Stimulated activated naive B cell treated with anti-CD40 and anti-IgM and Interleukin-4, amounts not matched to agents 10 μg/mL and 1 μg/mL and 100 μg/mL, for 72 hours (primary cell): ENCODE results near the gene DENND6A.
A peak's percentile ranks its signal among the peaks of the same experiment; 100 is the strongest.

Experiments
- ATAC-seq, 2 donors: fragments of 150-1000 bp; cut with Tn5 transposase; replicated peaks; 2 replicates each; pipeline ENCODE4 v1.10.0; 2021; ENCODE audit warnings: moderate library complexity in 1 of 2
- DNase-seq: peaks from one replicate; pipeline ENCODE4 v3.0.0; 2021
- H3K27ac Mint-ChIP-seq: one replicate; pipeline ENCODE4 v1.8.0; 2022; ENCODE audit warnings: mild to moderate bottlenecking, mixed read lengths
- H3K27me3 Mint-ChIP-seq, 2 donors: one replicate each; pipeline ENCODE4 v1.8.0; 2022; ENCODE audit warnings: mixed read lengths in 2 of 2
- H3K36me3 Mint-ChIP-seq, 2 donors: one replicate each; pipeline ENCODE4 v1.8.0; 2022; ENCODE audit warnings: mixed read lengths in 2 of 2, mild to moderate bottlenecking in 1 of 2
- H3K4me1 Mint-ChIP-seq, 2 donors: one replicate each; pipeline ENCODE4 v1.8.0; 2022; ENCODE audit warnings: mixed read lengths in 2 of 2, mild to moderate bottlenecking in 1 of 2
- H3K4me3 Mint-ChIP-seq, 2 donors: one replicate each; pipeline ENCODE4 v1.8.0; 2022; ENCODE audit warnings: mild to moderate bottlenecking in 2 of 2, mixed read lengths in 2 of 2, moderate library complexity in 1 of 2
- H3K9me3 Mint-ChIP-seq, 2 donors: one replicate each; pipeline ENCODE4 v1.8.0; 2022; ENCODE audit warnings: mixed read lengths in 2 of 2, mild to moderate bottlenecking in 1 of 2

DENND6A gene, protein sequence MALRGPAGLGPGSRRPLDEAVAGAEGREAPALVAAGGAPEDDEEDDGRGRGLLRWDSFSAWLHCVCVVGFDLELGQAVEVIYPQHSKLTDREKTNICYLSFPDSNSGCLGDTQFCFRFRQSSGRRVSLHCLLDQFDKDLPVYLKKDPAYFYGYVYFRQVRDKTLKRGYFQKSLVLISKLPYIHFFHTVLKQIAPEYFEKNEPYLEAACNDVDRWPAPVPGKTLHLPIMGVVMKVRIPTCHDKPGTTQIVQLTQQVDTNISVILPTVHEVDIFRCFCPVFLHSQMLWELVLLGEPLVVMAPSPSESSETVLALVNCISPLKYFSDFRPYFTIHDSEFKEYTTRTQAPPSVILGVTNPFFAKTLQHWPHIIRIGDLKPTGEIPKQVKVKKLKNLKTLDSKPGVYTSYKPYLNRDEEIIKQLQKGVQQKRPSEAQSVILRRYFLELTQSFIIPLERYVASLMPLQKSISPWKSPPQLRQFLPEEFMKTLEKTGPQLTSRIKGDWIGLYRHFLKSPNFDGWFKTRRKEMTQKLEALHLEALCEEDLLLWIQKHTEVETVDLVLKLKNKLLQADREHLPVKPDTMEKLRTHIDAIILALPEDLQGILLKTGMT

DNA sequence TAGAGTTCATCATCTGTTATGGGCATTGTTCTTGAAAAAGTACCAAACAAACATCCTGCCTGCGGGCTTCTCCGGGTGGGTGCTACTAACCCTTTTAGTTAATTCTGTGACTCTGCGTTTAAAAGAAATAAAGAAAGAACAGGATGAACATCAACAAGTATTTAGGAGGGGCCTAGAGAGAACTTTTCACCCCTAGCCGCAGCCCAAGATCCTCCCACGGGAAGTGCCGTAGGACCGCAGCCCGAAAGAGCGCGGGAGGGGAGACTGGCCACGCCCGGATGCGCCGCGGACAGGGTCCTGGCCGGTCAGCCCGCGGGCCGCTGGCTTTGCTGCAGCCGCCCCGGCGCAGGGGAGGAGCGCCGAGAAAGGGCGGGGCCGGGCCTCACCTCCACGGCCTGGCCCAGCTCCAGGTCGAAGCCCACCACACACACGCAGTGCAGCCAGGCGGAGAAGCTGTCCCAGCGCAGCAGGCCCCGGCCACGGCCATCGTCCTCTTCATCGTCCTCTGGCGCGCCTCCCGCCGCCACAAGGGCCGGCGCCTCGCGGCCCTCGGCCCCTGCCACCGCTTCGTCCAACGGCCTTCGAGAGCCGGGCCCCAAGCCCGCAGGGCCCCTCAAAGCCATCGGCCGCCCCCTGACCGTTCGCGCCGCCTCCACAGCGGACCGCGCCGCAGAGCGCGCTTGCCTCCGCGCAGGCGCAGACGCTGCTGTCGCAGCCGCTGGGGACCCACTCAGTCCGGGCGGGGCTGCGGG, at the start of gene DENND6A:
Gene DENND6A, minus strand, starts transcription at position 682 of the 752 bp plus-strand sequence. Its CDS starts 59 bp downstream, at position 623.
- ATAC-seq = peak; percentile 87 to 91
- Mint-ChIP-seq H3K27me3 (no peaks in the 10 kb centered on the region), H3K9me3 (no peaks in the 10 kb centered on the region), H3K4me3 (peak within 1 kb of the TSS; percentile 85 to 88), H3K36me3 (peaks cover 0 to 7% of the 10 kb centered on the region in 2 donors), H3K27ac (peak within 1 kb of the TSS; percentile 92), H3K4me1 (peaks cover 9 to 30% of the 10 kb centered on the region in 2 donors)
- DNase-seq = peak; percentile 91

DNA sequence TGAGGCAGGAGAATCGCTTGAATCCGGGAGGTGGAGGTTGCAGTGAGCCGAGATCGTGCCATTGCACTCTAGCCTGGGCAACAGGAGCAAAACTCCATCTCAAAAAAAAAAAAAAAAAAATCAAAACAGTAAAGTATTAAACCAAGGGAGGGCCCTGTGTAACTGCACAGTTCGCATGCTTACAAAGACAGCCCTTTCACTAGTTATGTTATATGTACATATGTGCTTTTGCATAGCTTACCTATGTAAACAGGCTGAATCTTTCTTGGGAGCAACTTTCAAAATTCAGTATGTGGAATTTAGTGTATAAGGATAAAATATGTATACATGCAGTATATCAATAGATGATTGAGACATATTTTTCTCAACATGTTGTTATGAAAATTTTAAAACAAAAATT, 47.1 kb upstream of the DENND6A start:
- H3K9me3 Mint-ChIP-seq = no peaks in the 10 kb centered on the region
- H3K4me1 Mint-ChIP-seq = no peaks in the 10 kb centered on the region
- H3K36me3 Mint-ChIP-seq = no peaks in the 10 kb centered on the region
- DNase-seq (no peak), ATAC-seq (no peak)
- H3K27ac Mint-ChIP-seq = no peak overlapping the region
- H3K27me3 Mint-ChIP-seq = no peaks in the 10 kb centered on the region
- H3K4me3 Mint-ChIP-seq = no peak overlapping the region

DNA sequence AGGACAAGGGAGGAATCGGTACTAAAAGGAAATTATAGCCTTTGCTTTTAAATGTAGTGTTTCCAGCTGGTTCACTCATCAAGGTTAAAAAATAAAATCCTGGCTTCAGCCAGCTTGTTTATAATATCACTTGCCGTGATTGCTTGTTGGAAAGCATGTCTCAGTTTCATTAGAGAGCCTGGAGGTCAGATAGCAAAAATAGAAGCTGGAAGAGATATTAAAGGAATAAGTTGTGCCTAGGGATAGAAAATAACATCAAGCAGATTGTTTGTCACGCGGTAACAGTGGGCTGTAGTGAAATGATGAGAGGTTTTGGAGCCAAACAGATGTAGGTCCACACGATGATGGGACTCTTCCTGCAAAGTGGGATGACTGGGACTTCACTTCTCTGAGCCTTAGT, 45.5 kb upstream of the DENND6A start:
- Mint-ChIP-seq H3K27me3 (no peaks in the 10 kb centered on the region), H3K4me3 (no peak overlapping the region), H3K4me1 (no peaks in the 10 kb centered on the region), H3K36me3 (no peaks in the 10 kb centered on the region), H3K27ac (no peak overlapping the region), H3K9me3 (no peaks in the 10 kb centered on the region)
- ATAC-seq (no peak), DNase-seq (no peak)

DNA sequence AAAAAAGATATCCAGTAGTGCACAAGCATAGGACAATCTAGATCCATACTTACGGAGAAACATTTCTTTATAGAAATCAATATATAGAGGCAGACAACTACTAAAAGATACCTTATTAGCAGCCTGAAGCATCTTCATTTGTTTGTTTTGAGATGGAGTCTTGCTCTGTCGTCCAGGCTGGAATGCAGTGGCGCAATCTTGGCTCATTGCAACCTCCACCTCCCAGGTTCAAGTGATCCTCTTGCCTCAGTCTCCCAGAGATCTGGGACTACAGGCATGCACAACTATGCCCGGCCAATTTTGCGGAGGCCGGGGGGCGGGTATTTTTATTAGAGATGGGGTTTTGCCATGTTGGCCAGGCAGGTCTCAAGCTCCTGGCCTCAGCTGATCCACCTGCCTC, 45.0 kb upstream of the DENND6A start:
- Mint-ChIP-seq H3K4me3 (no peak overlapping the region), H3K27ac (no peak overlapping the region), H3K4me1 (no peaks in the 10 kb centered on the region), H3K36me3 (no peaks in the 10 kb centered on the region), H3K27me3 (no peaks in the 10 kb centered on the region), H3K9me3 (no peaks in the 10 kb centered on the region)
- DNase-seq = no peak
- no peak for ATAC-seq

DNA sequence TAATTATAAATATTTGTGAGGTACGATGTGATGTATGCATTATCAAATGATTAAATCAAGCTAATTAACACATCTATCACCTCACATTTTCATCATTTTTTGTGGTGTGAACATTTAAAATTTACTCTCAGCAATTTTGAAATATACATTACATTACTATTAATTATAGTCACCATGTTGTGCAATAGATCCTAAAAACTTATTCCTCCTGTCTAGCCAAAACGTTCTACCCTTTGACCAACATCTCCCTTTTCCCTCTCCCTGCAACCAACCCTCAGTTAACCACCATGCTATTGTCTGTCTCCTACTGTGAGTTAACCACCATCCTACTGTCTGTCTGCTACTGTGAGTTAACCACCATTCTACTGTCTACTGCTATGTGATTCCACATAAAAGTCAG, 42.5 kb upstream of the DENND6A start:
- DNase-seq (no peak), ATAC-seq (no peak)
- no peaks in the 10 kb centered on the region for H3K9me3 Mint-ChIP-seq
- H3K27ac Mint-ChIP-seq = no peak overlapping the region
- no peaks in the 10 kb centered on the region for H3K27me3 Mint-ChIP-seq
- no peaks in the 10 kb centered on the region for H3K4me1 Mint-ChIP-seq
- H3K4me3 Mint-ChIP-seq = no peak overlapping the region
- H3K36me3 Mint-ChIP-seq = no peaks in the 10 kb centered on the region

DNA sequence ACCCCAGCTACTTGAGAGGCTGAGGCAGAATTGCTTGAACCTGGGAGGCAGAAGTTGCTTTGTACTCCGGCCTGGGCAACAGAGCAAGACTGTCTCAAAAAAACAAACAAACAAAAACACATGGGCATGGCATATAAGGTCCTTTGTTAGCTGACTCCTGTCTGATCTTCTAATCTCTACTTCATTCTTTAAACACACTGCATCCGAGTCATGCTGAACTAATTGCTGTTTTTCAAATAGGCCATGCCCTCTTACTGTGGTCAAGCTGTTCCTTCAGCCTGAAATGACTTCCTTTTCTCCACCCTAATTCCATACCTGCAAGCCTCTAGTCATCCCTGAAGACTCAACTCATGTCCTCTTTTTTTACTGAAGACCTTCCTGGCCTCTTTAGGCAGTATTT, 40.9 kb upstream of the DENND6A start:
- H3K4me1 Mint-ChIP-seq = no peaks in the 10 kb centered on the region
- H3K27me3 Mint-ChIP-seq = no peaks in the 10 kb centered on the region
- ATAC-seq (no peak), DNase-seq (no peak)
- no peak overlapping the region for H3K4me3 Mint-ChIP-seq
- H3K36me3 Mint-ChIP-seq = no peaks in the 10 kb centered on the region
- no peaks in the 10 kb centered on the region for H3K9me3 Mint-ChIP-seq
- H3K27ac Mint-ChIP-seq = no peak overlapping the region

DNA sequence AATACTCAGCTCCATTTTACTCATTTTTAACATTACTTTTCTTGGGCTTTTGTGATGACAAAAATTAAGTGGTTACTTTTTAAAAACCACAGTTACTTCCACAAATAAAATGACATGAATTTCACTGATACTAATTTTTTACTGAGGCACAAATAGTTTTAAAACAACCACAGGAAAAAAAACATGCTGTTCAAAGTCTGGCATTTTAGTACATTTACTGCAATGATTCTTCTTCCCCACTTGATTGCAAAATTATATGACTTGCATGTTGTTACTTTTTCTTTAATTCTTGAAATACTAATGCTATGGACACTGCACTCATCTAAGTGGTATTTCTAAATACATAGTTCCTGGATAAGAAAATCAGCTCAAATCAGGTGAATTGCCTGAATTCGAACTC, 38.4 kb upstream of the DENND6A start:
- Mint-ChIP-seq H3K9me3 (no peaks in the 10 kb centered on the region), H3K4me1 (peaks cover 0 to 1% of the 10 kb centered on the region in 2 donors), H3K36me3 (no peaks in the 10 kb centered on the region), H3K27ac (no peak overlapping the region), H3K4me3 (no peak overlapping the region), H3K27me3 (no peaks in the 10 kb centered on the region)
- ATAC-seq = no peak
- no peak for DNase-seq

DNA sequence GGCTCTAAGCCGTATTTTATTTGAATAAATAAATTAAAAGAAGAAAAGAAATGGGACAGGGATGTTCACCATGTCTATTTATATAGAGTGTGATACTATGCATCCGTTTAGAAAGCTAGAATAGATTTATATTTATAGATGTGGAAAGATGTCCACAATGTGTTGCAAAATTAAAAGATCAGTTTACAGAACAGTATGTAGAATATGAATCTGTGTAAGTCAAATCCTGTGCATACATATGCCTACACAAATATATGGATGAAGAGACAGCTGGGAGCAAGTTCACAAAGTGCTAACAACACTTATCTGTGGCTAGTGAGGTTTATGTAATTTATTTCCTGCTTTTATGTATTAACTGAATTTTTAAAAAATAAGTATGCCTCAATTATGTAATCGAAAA, 37.8 kb upstream of the DENND6A start:
- H3K9me3 Mint-ChIP-seq = no peaks in the 10 kb centered on the region
- H3K4me1 Mint-ChIP-seq = peaks cover 0 to 1% of the 10 kb centered on the region in 2 donors
- ATAC-seq (no peak), DNase-seq (no peak)
- H3K27ac Mint-ChIP-seq = no peak overlapping the region
- no peak overlapping the region for H3K4me3 Mint-ChIP-seq
- H3K27me3 Mint-ChIP-seq = no peaks in the 10 kb centered on the region
- H3K36me3 Mint-ChIP-seq = no peaks in the 10 kb centered on the region

DNA sequence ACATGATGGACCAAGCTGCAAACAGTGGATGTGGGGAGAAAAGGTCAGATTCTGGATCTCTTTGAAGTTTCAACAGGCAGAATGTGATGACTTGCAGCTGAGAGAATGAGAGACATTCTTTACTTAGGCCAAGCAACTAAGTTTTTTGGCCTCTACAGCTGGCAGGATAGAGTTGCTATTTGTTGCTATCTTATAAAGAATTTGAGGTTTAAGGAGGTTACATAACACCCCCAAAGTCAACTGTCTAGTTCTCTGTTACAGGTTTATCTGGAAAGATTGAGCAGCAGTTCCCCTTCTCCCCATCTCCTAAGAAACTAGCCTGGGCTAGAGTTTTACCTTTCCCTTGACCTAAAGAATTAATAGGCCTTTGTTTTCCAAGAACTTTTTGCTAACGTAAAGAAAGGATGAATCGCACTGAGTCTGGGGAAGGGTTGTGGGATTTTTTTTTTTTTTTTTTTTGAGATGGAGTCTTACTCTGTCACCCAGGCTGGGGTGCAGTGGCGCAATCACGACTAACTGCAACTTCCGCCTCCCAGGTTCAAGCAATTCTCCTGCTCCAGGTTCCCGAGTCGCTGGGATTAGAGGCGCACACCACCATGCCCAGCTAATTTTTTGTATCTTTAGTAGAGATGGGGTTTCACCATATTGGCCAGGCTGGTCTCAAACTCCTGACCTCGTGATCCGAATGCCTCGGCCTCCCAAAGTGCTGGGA, 36.6 kb upstream of the DENND6A start:
- no peaks in the 10 kb centered on the region for H3K27me3 Mint-ChIP-seq
- ATAC-seq (no peak), DNase-seq (no peak)
- H3K4me3 Mint-ChIP-seq = no peak overlapping the region
- H3K4me1 Mint-ChIP-seq = peaks cover 0 to 1% of the 10 kb centered on the region in 2 donors
- no peak overlapping the region for H3K27ac Mint-ChIP-seq
- H3K9me3 Mint-ChIP-seq = no peaks in the 10 kb centered on the region
- H3K36me3 Mint-ChIP-seq = no peaks in the 10 kb centered on the region

DNA sequence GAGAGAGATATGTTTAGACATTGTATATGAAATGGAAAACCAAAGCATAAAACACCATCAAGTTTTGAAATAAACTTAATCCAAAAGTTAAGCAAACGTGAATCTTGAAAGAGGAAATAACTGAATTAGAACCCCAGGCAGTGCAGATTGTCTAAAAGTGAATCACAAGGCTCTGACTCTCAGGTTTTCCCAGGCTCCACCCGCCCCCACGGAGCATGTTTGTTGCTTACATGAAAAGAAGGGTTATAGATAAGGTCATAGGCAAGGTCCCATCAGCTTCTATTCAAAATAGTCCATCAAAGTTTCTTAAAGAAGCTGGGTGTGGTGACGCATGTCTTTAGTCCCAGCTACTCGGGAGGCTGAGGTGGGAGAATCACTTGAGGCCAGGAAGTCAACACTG, 34.2 kb upstream of the DENND6A start:
- no peak overlapping the region for H3K27ac Mint-ChIP-seq
- no peaks in the 10 kb centered on the region for H3K9me3 Mint-ChIP-seq
- H3K4me3 Mint-ChIP-seq = no peak overlapping the region
- ATAC-seq (no peak), DNase-seq (no peak)
- H3K27me3 Mint-ChIP-seq = peaks cover 0 to 4% of the 10 kb centered on the region in 2 donors
- H3K36me3 Mint-ChIP-seq = no peaks in the 10 kb centered on the region
- H3K4me1 Mint-ChIP-seq = peaks cover 0 to 1% of the 10 kb centered on the region in 2 donors

DNA sequence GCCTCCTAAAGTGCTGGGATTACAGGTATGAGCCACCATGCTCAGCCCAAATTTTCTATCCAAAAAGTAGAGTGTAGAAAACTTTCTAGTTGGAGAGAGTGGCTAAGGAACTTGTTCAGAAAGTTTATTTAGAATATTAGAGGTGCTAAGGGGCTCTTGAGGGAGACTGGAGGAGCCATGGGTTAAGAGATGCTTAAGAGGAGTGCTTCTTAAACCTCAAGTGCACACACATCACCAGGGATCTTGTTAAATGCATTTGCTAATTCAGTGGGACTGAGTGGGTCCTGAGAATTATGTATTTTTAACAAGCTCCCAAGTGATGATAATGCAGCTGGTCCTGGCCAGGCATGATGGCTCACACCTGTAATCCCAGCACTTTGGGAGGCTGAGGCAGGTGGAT, 33.5 kb upstream of the DENND6A start:
- peaks cover 0 to 4% of the 10 kb centered on the region in 2 donors for H3K27me3 Mint-ChIP-seq
- H3K4me3 Mint-ChIP-seq = no peak overlapping the region
- ATAC-seq (no peak), DNase-seq (no peak)
- no peak overlapping the region for H3K27ac Mint-ChIP-seq
- H3K9me3 Mint-ChIP-seq = no peaks in the 10 kb centered on the region
- no peaks in the 10 kb centered on the region for H3K36me3 Mint-ChIP-seq
- H3K4me1 Mint-ChIP-seq = peaks cover 0 to 1% of the 10 kb centered on the region in 2 donors

DNA sequence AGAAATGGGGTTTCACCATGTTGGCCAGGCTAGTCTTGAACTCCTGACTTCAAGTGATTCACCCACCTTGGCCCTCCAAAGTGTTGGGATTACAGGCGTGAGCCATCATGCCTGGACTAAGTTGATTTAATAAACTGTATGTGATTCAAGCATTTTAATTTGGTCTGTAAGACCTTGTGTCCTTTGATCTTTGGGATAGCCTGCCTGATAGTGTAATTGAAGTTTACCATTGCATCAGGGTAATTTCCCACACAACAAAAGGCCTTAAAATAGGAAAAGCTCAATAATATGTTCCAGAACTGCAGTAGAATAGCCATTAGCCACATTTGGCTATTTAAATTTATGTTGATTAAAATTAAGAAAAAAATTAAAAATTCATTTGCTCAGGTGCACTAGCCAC, 25.2 kb upstream of the DENND6A start:
- Mint-ChIP-seq H3K27ac (no peak overlapping the region), H3K9me3 (no peaks in the 10 kb centered on the region), H3K4me3 (no peak overlapping the region), H3K36me3 (no peaks in the 10 kb centered on the region), H3K4me1 (no peaks in the 10 kb centered on the region), H3K27me3 (no peaks in the 10 kb centered on the region)
- ATAC-seq (no peak), DNase-seq (no peak)

DNA sequence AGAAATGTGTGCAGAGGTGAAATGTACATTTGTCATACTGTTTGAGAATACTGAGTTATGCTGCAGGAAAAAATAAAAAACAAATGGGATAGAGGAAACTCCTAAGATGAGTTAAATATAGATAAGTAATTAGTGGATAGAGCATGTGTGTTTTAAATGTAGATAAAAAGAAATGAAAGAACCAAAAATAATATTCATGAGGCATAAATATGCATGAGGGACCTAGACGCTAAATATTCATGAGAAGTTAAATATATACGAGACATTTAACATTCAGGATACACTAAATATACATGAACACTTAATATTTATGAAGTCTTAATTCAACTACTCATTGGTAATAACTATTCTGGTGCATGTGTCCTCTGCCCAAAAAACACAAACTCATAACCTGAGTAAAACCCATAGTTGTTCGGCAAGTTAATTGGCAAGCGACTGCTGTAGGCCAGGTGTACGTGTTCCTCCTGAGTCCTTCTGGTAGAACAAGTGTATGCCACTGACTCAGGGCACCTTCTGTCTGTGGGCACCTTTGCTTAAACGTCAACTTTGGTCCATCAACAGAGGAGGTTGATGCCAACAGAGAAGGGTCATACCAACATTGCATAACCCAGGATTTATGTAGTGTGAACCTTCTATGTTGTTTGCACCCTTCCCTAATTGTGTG, 24.5 kb upstream of the DENND6A start:
- no peak for DNase-seq
- Mint-ChIP-seq H3K36me3 (no peaks in the 10 kb centered on the region), H3K4me1 (no peaks in the 10 kb centered on the region), H3K4me3 (no peak overlapping the region), H3K9me3 (no peaks in the 10 kb centered on the region), H3K27me3 (no peaks in the 10 kb centered on the region), H3K27ac (no peak overlapping the region)
- no peak for ATAC-seq

DNA sequence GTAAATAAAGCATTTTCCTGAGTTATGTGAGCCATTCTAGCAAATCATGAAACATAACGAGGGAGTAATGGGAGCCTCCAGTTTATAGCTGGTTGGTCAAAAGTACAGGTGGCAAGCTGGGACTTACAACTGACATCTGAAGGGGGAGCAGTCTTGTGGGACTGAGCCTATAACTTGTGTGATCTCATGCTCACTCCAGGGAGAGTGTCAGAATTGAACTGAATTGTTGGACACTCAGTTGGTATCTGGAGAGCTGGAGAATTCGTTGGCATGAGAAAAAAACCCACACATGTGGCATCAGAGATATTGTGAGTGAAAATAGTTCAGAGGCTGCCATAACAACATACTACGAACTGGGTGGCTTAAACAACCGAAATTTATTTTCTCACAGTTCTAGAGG, 22.8 kb upstream of the DENND6A start:
- H3K36me3 Mint-ChIP-seq = no peaks in the 10 kb centered on the region
- ATAC-seq = no peak
- no peak overlapping the region for H3K27ac Mint-ChIP-seq
- H3K4me1 Mint-ChIP-seq = no peaks in the 10 kb centered on the region
- no peaks in the 10 kb centered on the region for H3K27me3 Mint-ChIP-seq
- DNase-seq = no peak
- no peak overlapping the region for H3K4me3 Mint-ChIP-seq
- no peaks in the 10 kb centered on the region for H3K9me3 Mint-ChIP-seq
